ENCODE measurements around the gene ARL14EPL.

DNA sequence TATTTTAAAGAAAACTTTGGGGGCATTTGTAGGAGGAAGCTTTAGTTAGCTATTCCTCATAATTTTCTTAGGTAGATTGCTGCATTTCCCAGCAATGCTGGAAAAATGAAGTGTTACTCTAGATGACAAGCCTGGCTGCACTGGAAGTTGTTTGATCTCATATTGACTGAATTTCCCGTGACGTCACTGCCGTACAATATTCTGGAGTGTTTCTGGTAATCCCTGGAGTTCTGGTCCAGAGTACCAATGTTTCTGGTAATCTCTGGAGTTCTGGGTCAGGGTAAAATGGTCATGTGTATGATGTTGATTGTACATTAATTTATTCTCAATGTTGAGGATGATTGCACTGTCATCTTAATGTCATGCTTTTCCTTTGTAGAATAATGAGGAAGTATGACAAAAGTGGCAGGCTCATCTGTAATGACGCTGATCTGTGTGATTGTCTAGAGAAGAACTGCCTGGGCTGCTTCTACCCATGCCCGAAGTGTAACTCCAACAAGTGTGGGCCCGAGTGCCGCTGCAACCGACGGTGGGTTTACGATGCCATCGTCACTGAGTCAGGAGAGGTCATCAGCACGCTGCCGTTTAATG is 26.2 kb downstream of the ARL14EPL start:
- TF ChIP-seq FOXP2 (optimal IDR thresholded peaks at IDR 0.05; ENCODE audit: control extremely low read depth, extremely low read length, insufficient read depth) (no peak), EZH2 (IDR thresholded peaks at IDR 0.05) (no peak), POLR2AphosphoS5 (IDR thresholded peaks at IDR 0.05; ENCODE audit: borderline replicate concordance, low read depth, low read length) (no peak)
